ENCODE results near the gene SCAMP2. TPM values are rescaled to one million over a fixed set of nuclear protein-coding genes. Genes with fewer than 3 reads are reported as not detected.

The SCAMP2 gene
- polyA plus RNA-seq, 1 donor from 2014 or later: 4.5 TPM

- no peaks in the 10 kb centered on the region for H3K36me3 ChIP-seq (ENCODE audit: insufficient read depth, low read length)
- no peak overlapping the region for H3K27ac ChIP-seq (ENCODE audit: low read length)
- TF ChIP-seq EP300 (conservative IDR thresholded peaks at IDR 0.05; ENCODE audit: poor library complexity, severe bottlenecking) (no peak), RAD21 (conservative IDR thresholded peaks at IDR 0.05) (no peak), MXI1 (conservative IDR thresholded peaks at IDR 0.05; ENCODE audit: poor library complexity, severe bottlenecking) (no peak), POLR2AphosphoS5 (IDR thresholded peaks at IDR 0.05) (no peak), EZH2 (IDR thresholded peaks at IDR 0.05; ENCODE audit: borderline replicate concordance, insufficient read depth, low read length, poor library complexity, severe bottlenecking) (no peak), TAF1 (IDR thresholded peaks at IDR 0.05; ENCODE audit: low read depth) (no peak), CTCF (IDR thresholded peaks at IDR 0.05; ENCODE audit: poor library complexity, severe bottlenecking) (no peak), REST (IDR thresholded peaks at IDR 0.05; ENCODE audit: borderline replicate concordance) (no peak), SMC3 (conservative IDR thresholded peaks at IDR 0.05; ENCODE audit: poor library complexity) (no peak)
Observed at GRCh38 chr15:74885461-74885860, 12.3 kb upstream of the SCAMP2 start.

GRCh38 chr15:74884428-74885223 is 11.5 kb upstream of the SCAMP2 start:
- H3K9ac ChIP-seq (ENCODE audit: low read length): no peak overlapping the region
- H3K27ac ChIP-seq (ENCODE audit: low read length): no peak overlapping the region
- TF ChIP-seq SMC3 (conservative IDR thresholded peaks at IDR 0.05; ENCODE audit: poor library complexity) (no peak), CTCF (IDR thresholded peaks at IDR 0.05; ENCODE audit: poor library complexity, severe bottlenecking) (no peak), MXI1 (conservative IDR thresholded peaks at IDR 0.05; ENCODE audit: poor library complexity, severe bottlenecking) (no peak), EZH2 (IDR thresholded peaks at IDR 0.05; ENCODE audit: borderline replicate concordance, insufficient read depth, low read length, poor library complexity, severe bottlenecking) (no peak), TAF1 (IDR thresholded peaks at IDR 0.05; ENCODE audit: low read depth) (no peak), REST (IDR thresholded peaks at IDR 0.05; ENCODE audit: borderline replicate concordance) (no peak), EP300 (conservative IDR thresholded peaks at IDR 0.05; ENCODE audit: poor library complexity, severe bottlenecking) (no peak), RAD21 (conservative IDR thresholded peaks at IDR 0.05) (no peak)
- no peak overlapping the region for H2AFZ ChIP-seq (ENCODE audit: low read depth, low read length)
- H3K79me2 ChIP-seq (replicated peaks; ENCODE audit: insufficient read depth, low read length): no peaks in the 10 kb centered on the region
- H3F3A ChIP-seq (ENCODE audit: insufficient read depth, low read length, poor library complexity, severe bottlenecking): no peaks in the 10 kb centered on the region
- H3K27me3 ChIP-seq (ENCODE audit: insufficient read depth, low read depth, low read length): no peaks in the 10 kb centered on the region
- H3K36me3 ChIP-seq (ENCODE audit: insufficient read depth, low read length): no peaks in the 10 kb centered on the region
- H3K9me3 ChIP-seq (ENCODE audit: low read length): no peaks in the 10 kb centered on the region
- H3K4me3 ChIP-seq (ENCODE audit: low read length): no peak overlapping the region
- no peaks in the 10 kb centered on the region for H4K20me1 ChIP-seq (ENCODE audit: insufficient read depth)
- no peak overlapping the region for H3K4me2 ChIP-seq (ENCODE audit: low read length)
- H3K9me2 ChIP-seq (ENCODE audit: insufficient read depth, low read length): no peaks in the 10 kb centered on the region

More at GRCh38 chr15:74885461-74885860, 12.3 kb upstream of the SCAMP2 start:
- Histone ChIP-seq H2AFZ (ENCODE audit: low read depth, low read length) (no peak overlapping the region), H3K79me2 (replicated peaks; ENCODE audit: insufficient read depth, low read length) (no peaks in the 10 kb centered on the region), H4K20me1 (ENCODE audit: insufficient read depth) (no peaks in the 10 kb centered on the region), H3K4me3 (ENCODE audit: low read length) (no peak overlapping the region), H3K4me2 (ENCODE audit: low read length) (no peak overlapping the region), H3K9me2 (ENCODE audit: insufficient read depth, low read length) (no peaks in the 10 kb centered on the region), H3K9me3 (ENCODE audit: low read length) (no peaks in the 10 kb centered on the region), H3K9ac (ENCODE audit: low read length) (no peak overlapping the region), H3F3A (ENCODE audit: insufficient read depth, low read length, poor library complexity, severe bottlenecking) (no peaks in the 10 kb centered on the region), H3K27me3 (ENCODE audit: insufficient read depth, low read depth, low read length) (no peaks in the 10 kb centered on the region)
